Measurements from ENCODE around the gene EMID1. TPM values are rescaled to one million over a fixed set of nuclear protein-coding genes. Genes with fewer than 3 reads are reported as not detected.
A peak's percentile ranks its signal among the peaks of the same experiment; 100 is the strongest.

EMID1 gene
- total RNA-seq, 1 experiment from 2014 or later = 9.6 TPM

DNA sequence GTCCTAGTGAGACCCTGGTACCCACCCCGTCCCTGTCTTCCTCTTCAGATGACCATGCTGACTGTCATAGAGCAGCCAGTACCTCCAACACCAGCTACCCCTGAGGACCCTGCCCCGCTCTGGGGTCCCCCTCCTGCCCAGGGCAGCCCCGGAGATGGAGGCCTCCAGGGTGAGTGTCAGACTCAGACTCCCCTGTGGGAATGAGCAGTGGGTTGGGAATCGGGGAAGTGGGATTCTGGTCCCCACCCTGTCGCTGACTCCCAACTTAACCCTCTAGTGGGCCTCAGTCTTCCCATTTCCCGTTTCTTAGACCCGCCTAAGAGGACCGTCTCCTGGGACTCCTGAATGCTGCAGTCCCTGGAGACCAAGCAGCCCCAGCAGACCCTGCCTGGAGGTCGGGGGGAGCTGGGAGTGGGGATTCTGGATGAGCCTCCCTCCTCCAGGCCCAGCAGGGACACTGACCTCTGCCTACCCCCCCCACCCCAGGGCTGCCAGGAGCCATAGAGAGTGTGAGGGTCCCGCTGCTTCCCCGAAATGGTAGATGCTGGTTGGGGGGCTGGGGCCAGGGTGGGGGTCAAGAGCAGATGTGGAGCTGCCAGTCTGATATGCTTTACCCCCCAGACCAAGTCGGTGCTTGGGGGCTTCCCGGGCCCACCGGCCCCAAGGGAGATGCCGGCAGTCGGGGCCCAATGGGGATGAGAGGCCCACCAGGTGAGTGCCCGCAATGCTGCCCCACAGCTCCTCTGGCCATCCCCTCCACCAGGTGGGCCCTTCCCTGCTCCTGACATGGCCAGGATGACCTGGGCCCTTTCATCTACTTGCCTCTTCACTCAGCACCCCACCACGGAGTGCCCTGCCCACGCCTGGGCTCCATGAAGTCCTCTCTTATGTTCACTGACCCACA, 25.5 kb downstream of the EMID1 start:
- H3K9ac ChIP-seq (ENCODE audit: low read length) = no peak overlapping the region
- no peak for TF ChIP-seq SP1 (IDR thresholded peaks at IDR 0.05; ENCODE audit: low read depth)
- TF ChIP-seq YY1 (IDR thresholded peaks at IDR 0.05; ENCODE audit: extremely low read depth, insufficient replicate concordance, low read depth, low read length) = no peak
- TF ChIP-seq POLR2A (IDR thresholded peaks at IDR 0.05; ENCODE audit: borderline replicate concordance, extremely low read depth, insufficient read depth, insufficient read length) = no peak
- TF ChIP-seq EZH2phosphoT487 (IDR thresholded peaks at IDR 0.05; ENCODE audit: borderline replicate concordance) = no peak
- no peak for TF ChIP-seq SIN3A (IDR thresholded peaks at IDR 0.05; ENCODE audit: low read depth)
- CTCF ChIA-PET = no interaction called here
- H3K79me2 ChIP-seq (ENCODE audit: insufficient read depth, low read length) = no peaks in the 10 kb centered on the region
- no peaks in the 10 kb centered on the region for H3K9me3 ChIP-seq (ENCODE audit: control insufficient read depth in 1 of 2, insufficient read depth in 1 of 2, low read depth in 1 of 2, low read length in 2 of 2)
- intact Hi-C loops (cut with micrococcal nuclease) = no loop called here
- H3K36me3 ChIP-seq (ENCODE audit: control insufficient read depth in 1 of 2, insufficient read depth in 2 of 2, low read length in 2 of 2) = no peaks in the 10 kb centered on the region
- no peaks in the 10 kb centered on the region for H3K27me3 ChIP-seq (ENCODE audit: insufficient read depth, low read length)
- no peaks in the 10 kb centered on the region for H4K20me1 ChIP-seq (ENCODE audit: insufficient read depth)
- ATAC-seq (no peak), DNase-seq (ENCODE audit: low read depth, low spot score) (no peak)
- RAD21 ChIA-PET (ENCODE audit: low non-redundant PET in 1 of 2, low total read pairs in 2 of 2, uncharacterized antibody in 2 of 2, unreplicated experiment in 2 of 2) = no interaction called here
- BruUV-seq (replicated peaks) = no TSS peak
- no peak overlapping the region for H3K27ac ChIP-seq (ENCODE audit: low read depth, low read length)
- no peaks in the 10 kb centered on the region for H3K9me2 ChIP-seq (ENCODE audit: insufficient read depth)
- H3K4me2 ChIP-seq (ENCODE audit: low read length) = no peak overlapping the region
- POLR2A ChIA-PET = no interaction called here
- H2AFZ ChIP-seq (ENCODE audit: low read depth, low read length, poor library complexity, severe bottlenecking) = no peak overlapping the region
- no peaks in the 10 kb centered on the region for H3K4me1 ChIP-seq (ENCODE audit: control insufficient read depth in 1 of 2, insufficient read depth in 2 of 2, low read length in 2 of 2)
- no peak overlapping the region for H3K4me3 ChIP-seq (replicated peaks in 1 of 2; ENCODE audit: low read depth in 1 of 2, low read length in 2 of 2)

DNA sequence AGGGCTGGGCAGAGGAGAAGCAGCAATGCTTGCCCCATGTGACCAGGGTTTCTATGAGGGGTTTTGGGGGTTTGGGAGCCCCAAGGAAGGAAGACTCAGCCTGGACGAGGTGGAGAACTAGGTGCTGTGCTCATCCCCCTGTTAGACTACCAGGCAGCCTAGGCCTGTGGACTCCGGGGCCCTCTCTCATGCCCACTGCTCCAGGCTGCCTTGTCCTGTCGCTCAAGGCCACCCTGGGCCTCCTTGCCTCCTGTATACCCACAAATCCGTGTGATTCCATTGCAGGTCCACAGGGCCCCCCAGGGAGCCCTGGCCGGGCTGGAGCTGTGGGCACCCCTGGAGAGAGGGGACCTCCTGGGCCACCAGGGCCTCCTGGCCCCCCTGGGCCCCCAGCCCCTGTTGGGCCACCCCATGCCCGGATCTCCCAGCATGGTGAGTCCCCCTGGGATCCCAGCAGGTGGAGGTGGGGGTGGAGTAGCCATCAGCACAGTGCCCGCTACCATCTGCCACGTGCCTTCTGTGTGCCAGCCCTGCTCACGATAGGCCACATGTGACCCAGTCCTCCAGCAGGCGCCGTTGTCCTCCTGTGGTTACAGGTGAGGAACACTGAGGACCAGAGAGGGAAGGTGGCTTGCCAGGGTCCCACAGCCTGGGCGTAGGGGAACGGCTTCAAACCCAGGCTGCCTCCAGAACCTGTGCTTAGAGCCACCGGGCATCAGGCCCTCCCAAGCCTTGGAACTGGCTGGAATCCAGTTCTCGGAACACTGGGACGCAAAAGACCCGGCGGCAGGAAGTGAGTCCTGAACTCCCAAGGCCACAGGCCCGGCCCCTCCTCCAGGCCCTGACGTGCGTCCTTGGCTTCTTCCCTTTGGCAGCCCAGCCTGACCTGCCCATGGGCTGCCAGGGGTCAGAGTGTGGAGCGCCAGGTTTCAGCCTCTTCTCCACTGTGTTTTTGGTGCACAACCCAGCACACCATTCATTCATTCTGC, 26.6 kb downstream of the EMID1 start:
- H3K9me3 ChIP-seq (ENCODE audit: control insufficient read depth in 1 of 2, insufficient read depth in 1 of 2, low read depth in 1 of 2, low read length in 2 of 2) = no peaks in the 10 kb centered on the region
- DNase-seq (ENCODE audit: low read depth, low spot score) (no peak), ATAC-seq (0 out of 2 replicates have a peak, but pooled peaks have one; percentile 11)
- no peak for TF ChIP-seq EGR1 (IDR thresholded peaks at IDR 0.05; ENCODE audit: low read depth)
- no peak for TF ChIP-seq POLR2A (IDR thresholded peaks at IDR 0.05; ENCODE audit: borderline replicate concordance, extremely low read depth, insufficient read depth, insufficient read length)
- TF ChIP-seq JUND (IDR thresholded peaks at IDR 0.05) = no peak
- TF ChIP-seq POLR2AphosphoS5 (IDR thresholded peaks at IDR 0.05; ENCODE audit: low read depth, low read length) = no peak
- TF ChIP-seq CEBPB (IDR thresholded peaks at IDR 0.05; ENCODE audit: low read depth) = no peak
- no peak for TF ChIP-seq EZH2 (IDR thresholded peaks at IDR 0.05)
- TF ChIP-seq CBX3 (IDR thresholded peaks at IDR 0.05; ENCODE audit: low read depth) = no peak
- TF ChIP-seq YY1 (IDR thresholded peaks at IDR 0.05; ENCODE audit: extremely low read depth, insufficient replicate concordance, low read depth, low read length) = no peak
- no peak for TF ChIP-seq RAD21 (IDR thresholded peaks at IDR 0.05; ENCODE audit: low read depth)
- no peak for TF ChIP-seq FOSL1 (IDR thresholded peaks at IDR 0.05; ENCODE audit: low read depth)
- TF ChIP-seq ELF1 (IDR thresholded peaks at IDR 0.05; ENCODE audit: borderline replicate concordance, low read depth) = no peak
- no peak for TF ChIP-seq SRF (IDR thresholded peaks at IDR 0.05; ENCODE audit: low read depth)
- TF ChIP-seq ZBTB33 (IDR thresholded peaks at IDR 0.05; ENCODE audit: extremely low read depth, insufficient replicate concordance, low read length) = no peak
- TF ChIP-seq EZH2phosphoT487 (IDR thresholded peaks at IDR 0.05; ENCODE audit: borderline replicate concordance) = no peak
- TF ChIP-seq TCF7L2 (IDR thresholded peaks at IDR 0.05; ENCODE audit: borderline replicate concordance, extremely low read depth, insufficient read depth, insufficient read length) = no peak
- H3K4me2 ChIP-seq (ENCODE audit: low read length) = no peak overlapping the region
- H3K9me2 ChIP-seq (ENCODE audit: insufficient read depth) = no peaks in the 10 kb centered on the region
- ChIA-PET POLR2A (no interaction called here), RAD21 (ENCODE audit: low non-redundant PET in 1 of 2, low total read pairs in 2 of 2, uncharacterized antibody in 2 of 2, unreplicated experiment in 2 of 2) (no interaction called here), CTCF (no interaction called here)
- intact Hi-C loops (cut with micrococcal nuclease) = no loop called here
- H3K4me3 ChIP-seq (replicated peaks in 1 of 2; ENCODE audit: low read depth in 1 of 2, low read length in 2 of 2) = no peak overlapping the region
- H3K27me3 ChIP-seq (ENCODE audit: insufficient read depth, low read length) = no peaks in the 10 kb centered on the region
- BruUV-seq (replicated peaks) = no TSS peak
- no peak overlapping the region for H3K9ac ChIP-seq (ENCODE audit: low read length)
- H3K4me1 ChIP-seq (ENCODE audit: control insufficient read depth in 1 of 2, insufficient read depth in 2 of 2, low read length in 2 of 2) = no peaks in the 10 kb centered on the region
- no peaks in the 10 kb centered on the region for H3K36me3 ChIP-seq (ENCODE audit: control insufficient read depth in 1 of 2, insufficient read depth in 2 of 2, low read length in 2 of 2)
- H3K79me2 ChIP-seq (ENCODE audit: insufficient read depth, low read length) = no peaks in the 10 kb centered on the region
- no peak overlapping the region for H3K27ac ChIP-seq (ENCODE audit: low read depth, low read length)
- no peak overlapping the region for H2AFZ ChIP-seq (ENCODE audit: low read depth, low read length, poor library complexity, severe bottlenecking)
- no peaks in the 10 kb centered on the region for H4K20me1 ChIP-seq (ENCODE audit: insufficient read depth)
